ENCODE results near the gene PTPRK. TPM values are rescaled to one million over a fixed set of nuclear protein-coding genes. Genes with fewer than 3 reads are reported as not detected.

Gene PTPRK
- total and polyA plus RNA-seq, 4 donors = 8.2 to 224 (median 42.9) TPM

DNA sequence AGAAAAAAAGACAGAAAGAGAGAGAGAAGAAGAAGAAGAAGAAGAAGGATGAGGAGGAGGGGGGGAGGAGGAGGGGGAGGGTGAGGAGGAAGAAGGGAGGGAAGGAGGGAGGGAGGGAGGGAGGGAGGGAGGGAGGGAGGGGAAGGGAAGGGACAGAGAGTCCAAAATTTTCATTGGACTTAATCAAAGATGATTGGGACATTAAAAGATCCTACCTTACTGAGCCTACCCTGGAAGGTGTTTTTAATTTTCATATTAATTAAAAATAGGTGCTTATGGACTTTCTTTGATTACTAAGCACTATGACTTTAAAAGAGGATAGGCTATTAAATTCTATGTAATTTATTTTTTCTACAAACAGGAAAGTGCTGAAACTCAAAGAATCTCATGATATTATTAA is 319.6 kb downstream of the PTPRK start:
- Histone ChIP-seq H3K4me1 (ENCODE audit: control insufficient read depth in 5 of 5, insufficient read depth in 5 of 5, low read length in 5 of 5) (no peaks in the 10 kb centered on the region), H3K27ac (ENCODE audit: low read depth in 1 of 2, low read length in 1 of 2) (no peak overlapping the region), H3K36me3 (ENCODE audit: control insufficient read depth in 4 of 4, insufficient read depth in 4 of 4, low read length in 4 of 4) (no peaks in the 10 kb centered on the region), H3K9ac (ENCODE audit: insufficient read depth in 1 of 2, low read length in 2 of 2) (no peak overlapping the region), H3K27me3 (ENCODE audit: control insufficient read depth in 3 of 3, insufficient read depth in 3 of 3, low read length in 2 of 3) (no peaks in the 10 kb centered on the region), H3K4me3 (no peak overlapping the region), H3K9me3 (ENCODE audit: control insufficient read depth in 4 of 4, insufficient read depth in 3 of 4, low read length in 3 of 4) (no peaks in the 10 kb centered on the region)
- ATAC-seq (ENCODE audit: insufficient read depth, low FRiP score) = no peak
- TF ChIP-seq, protein P1, sequence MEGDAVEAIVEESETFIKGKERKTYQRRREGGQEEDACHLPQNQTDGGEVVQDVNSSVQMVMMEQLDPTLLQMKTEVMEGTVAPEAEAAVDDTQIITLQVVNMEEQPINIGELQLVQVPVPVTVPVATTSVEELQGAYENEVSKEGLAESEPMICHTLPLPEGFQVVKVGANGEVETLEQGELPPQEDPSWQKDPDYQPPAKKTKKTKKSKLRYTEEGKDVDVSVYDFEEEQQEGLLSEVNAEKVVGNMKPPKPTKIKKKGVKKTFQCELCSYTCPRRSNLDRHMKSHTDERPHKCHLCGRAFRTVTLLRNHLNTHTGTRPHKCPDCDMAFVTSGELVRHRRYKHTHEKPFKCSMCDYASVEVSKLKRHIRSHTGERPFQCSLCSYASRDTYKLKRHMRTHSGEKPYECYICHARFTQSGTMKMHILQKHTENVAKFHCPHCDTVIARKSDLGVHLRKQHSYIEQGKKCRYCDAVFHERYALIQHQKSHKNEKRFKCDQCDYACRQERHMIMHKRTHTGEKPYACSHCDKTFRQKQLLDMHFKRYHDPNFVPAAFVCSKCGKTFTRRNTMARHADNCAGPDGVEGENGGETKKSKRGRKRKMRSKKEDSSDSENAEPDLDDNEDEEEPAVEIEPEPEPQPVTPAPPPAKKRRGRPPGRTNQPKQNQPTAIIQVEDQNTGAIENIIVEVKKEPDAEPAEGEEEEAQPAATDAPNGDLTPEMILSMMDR (IDR thresholded peaks at IDR 0.05; ENCODE audit: control extremely low read depth, extremely low read depth) = no peak
- no peak for DNase-seq

DNA sequence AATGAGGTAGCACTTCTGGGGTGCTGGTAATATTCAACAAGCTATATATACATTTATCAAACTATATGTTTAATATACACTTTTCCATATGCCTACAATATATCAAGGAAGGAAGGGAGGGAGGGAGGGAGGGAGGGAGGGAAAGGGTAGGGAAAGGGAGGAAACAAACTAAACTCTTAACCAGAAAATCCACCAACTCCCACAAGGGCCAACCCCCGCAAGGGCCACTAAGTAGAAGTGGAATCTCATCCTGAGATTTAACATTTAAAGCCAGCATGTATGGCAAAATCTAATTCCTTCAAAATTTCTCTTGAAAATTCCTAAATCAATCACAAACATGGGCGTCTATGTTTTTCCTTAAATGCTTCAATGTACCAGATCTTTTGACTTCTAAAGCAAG is 320.9 kb downstream of the PTPRK start:
- no peaks in the 10 kb centered on the region for H3K4me1 ChIP-seq (ENCODE audit: control insufficient read depth in 5 of 5, insufficient read depth in 5 of 5, low read length in 5 of 5)
- no peak overlapping the region for H3K27ac ChIP-seq (ENCODE audit: low read depth in 1 of 2, low read length in 1 of 2)
- TF ChIP-seq, protein P1 (IDR thresholded peaks at IDR 0.05; ENCODE audit: control extremely low read depth, extremely low read depth) = no peak
- no peaks in the 10 kb centered on the region for H3K27me3 ChIP-seq (ENCODE audit: control insufficient read depth in 3 of 3, insufficient read depth in 3 of 3, low read length in 2 of 3)
- H3K4me3 ChIP-seq = no peak overlapping the region
- H3K9me3 ChIP-seq (ENCODE audit: control insufficient read depth in 4 of 4, insufficient read depth in 3 of 4, low read length in 3 of 4) = no peaks in the 10 kb centered on the region
- 91 to 95% methylated on average over 2 of the region's 2 CpGs for WGBS, 2 donors
- DNase-seq = no peak
- ATAC-seq (ENCODE audit: insufficient read depth, low FRiP score) = no peak
- no peaks in the 10 kb centered on the region for H3K36me3 ChIP-seq (ENCODE audit: control insufficient read depth in 4 of 4, insufficient read depth in 4 of 4, low read length in 4 of 4)
- H3K9ac ChIP-seq (ENCODE audit: insufficient read depth in 1 of 2, low read length in 2 of 2) = no peak overlapping the region

DNA sequence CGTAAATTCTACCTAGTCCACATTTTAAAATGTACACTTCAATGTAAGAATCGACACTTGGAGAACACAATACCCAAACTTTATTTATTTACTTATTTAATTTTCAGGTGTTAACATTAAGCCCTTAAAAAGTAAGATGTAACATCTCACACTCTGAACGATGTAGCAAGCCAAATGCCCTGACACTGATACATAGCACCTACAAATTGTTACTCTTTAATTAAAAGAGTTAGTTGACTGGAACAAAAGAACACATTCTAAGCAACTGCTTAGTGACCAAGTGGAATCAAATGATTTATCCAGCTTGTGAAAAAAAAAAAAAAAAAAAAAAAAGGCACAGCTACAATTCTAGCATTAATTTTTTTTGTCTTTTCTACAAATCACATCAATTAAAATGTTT is 327.4 kb downstream of the PTPRK start:
- Histone ChIP-seq H3K27me3 (ENCODE audit: control insufficient read depth in 3 of 3, insufficient read depth in 3 of 3, low read length in 2 of 3) (no peaks in the 10 kb centered on the region), H3K4me1 (ENCODE audit: control insufficient read depth in 5 of 5, insufficient read depth in 5 of 5, low read length in 5 of 5) (no peaks in the 10 kb centered on the region), H3K4me3 (no peak overlapping the region), H3K27ac (ENCODE audit: low read depth in 1 of 2, low read length in 1 of 2) (no peak overlapping the region), H3K9me3 (ENCODE audit: control insufficient read depth in 4 of 4, insufficient read depth in 3 of 4, low read length in 3 of 4) (no peaks in the 10 kb centered on the region), H3K9ac (ENCODE audit: insufficient read depth in 1 of 2, low read length in 2 of 2) (no peak overlapping the region), H3K36me3 (ENCODE audit: control insufficient read depth in 4 of 4, insufficient read depth in 4 of 4, low read length in 4 of 4) (no peaks in the 10 kb centered on the region)
- 86 to 87% methylated on average over 3 of the region's 3 CpGs for WGBS, 2 donors
- DNase-seq = no peak
- no peak for ATAC-seq (ENCODE audit: insufficient read depth, low FRiP score)
- TF ChIP-seq, protein P1 (IDR thresholded peaks at IDR 0.05; ENCODE audit: control extremely low read depth, extremely low read depth) = no peak

DNA sequence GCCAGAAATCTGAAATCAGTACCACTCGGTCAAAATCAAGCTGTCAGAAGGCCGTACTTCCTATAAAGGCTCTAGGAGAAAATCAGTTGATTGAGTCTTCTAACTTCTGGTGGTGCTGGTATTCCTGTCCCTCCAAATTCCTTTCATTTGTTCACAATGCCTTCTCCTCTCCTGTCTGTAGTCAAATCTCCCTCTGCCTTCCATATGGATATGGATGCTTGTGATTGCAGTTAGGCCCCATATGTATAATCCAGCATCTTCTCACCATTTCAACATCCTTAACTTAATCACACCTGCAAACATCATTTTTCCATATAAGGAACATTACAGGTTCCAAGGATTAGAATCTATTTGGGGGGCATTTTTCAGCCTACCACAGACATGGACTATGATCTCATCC is 331.7 kb downstream of the PTPRK start:
- Histone ChIP-seq H3K9ac (ENCODE audit: insufficient read depth in 1 of 2, low read length in 2 of 2) (no peak overlapping the region), H3K27ac (ENCODE audit: low read depth in 1 of 2, low read length in 1 of 2) (no peak overlapping the region), H3K4me3 (no peak overlapping the region), H3K27me3 (ENCODE audit: control insufficient read depth in 3 of 3, insufficient read depth in 3 of 3, low read length in 2 of 3) (no peaks in the 10 kb centered on the region), H3K4me1 (ENCODE audit: control insufficient read depth in 5 of 5, insufficient read depth in 5 of 5, low read length in 5 of 5) (no peaks in the 10 kb centered on the region), H3K36me3 (ENCODE audit: control insufficient read depth in 4 of 4, insufficient read depth in 4 of 4, low read length in 4 of 4) (peaks cover 0 to 9% (median 5%) of the 10 kb centered on the region in 4 donors), H3K9me3 (ENCODE audit: control insufficient read depth in 4 of 4, insufficient read depth in 3 of 4, low read length in 3 of 4) (no peaks in the 10 kb centered on the region)
- ATAC-seq (ENCODE audit: insufficient read depth, low FRiP score) = no peak
- WGBS, 2 donors = 97 to 100% methylated on average over 2 of the region's 2 CpGs
- TF ChIP-seq, protein P1 (IDR thresholded peaks at IDR 0.05; ENCODE audit: control extremely low read depth, extremely low read depth) = no peak
- DNase-seq = no peak

Measured in lung (tissue), 12 donors.